SK-N-SH (cell line): ENCODE results near the gene DPP10.

Experiments used
- CTCF ChIP-seq: fragments of 200-600 bp; sonication (generic); IDR thresholded peaks from 2 replicates; pipeline ENCODE4 v1.6.1; 2017; ENCODE audit warnings: antibody characterized with exemption, mild to moderate bottlenecking, moderate library complexity
- FOXM1 ChIP-seq: IDR thresholded peaks from 2 replicates; pipeline ENCODE4 v1.4.0; 2012; ENCODE audit warnings: low read depth, mild to moderate bottlenecking
- MAX ChIP-seq: IDR thresholded peaks from 2 replicates; pipeline ENCODE4 v1.4.0; 2012; ENCODE audit warnings: low read depth
- NRF1 ChIP-seq: IDR thresholded peaks from 2 replicates; pipeline ENCODE4 v1.6.1; 2012; ENCODE audit warnings: low read depth, mild to moderate bottlenecking, low read length
- REST ChIP-seq: IDR thresholded peaks from 2 replicates; pipeline ENCODE4 v1.6.1; 2012; ENCODE audit warnings: mild to moderate bottlenecking, low read depth, low read length, moderate library complexity
- USF1 ChIP-seq: IDR thresholded peaks from 2 replicates; pipeline ENCODE4 v1.4.0; 2012; ENCODE audit warnings: low read depth, borderline replicate concordance

- TF ChIP-seq NRF1: no peak
- no peak for TF ChIP-seq USF1
- TF ChIP-seq FOXM1: no peak
- no peak for TF ChIP-seq MAX
- TF ChIP-seq REST: no peak
- TF ChIP-seq CTCF: no peak
These were observed 1210.2 kb downstream of the DPP10 start for GRCh38 chr2:115652652-115653051.
